22Rv1 (cell line): Measurements from ENCODE around the gene NFATC2.

Experiments used
- CTCF ChIP-seq: fragments of 450-650 bp; IDR thresholded peaks from 2 replicates; pipeline ENCODE4 v1.5.1; 2017; ENCODE audit warnings: mild to moderate bottlenecking
- ZFX ChIP-seq: fragments of 450-650 bp; IDR thresholded peaks from 2 replicates; pipeline ENCODE4 v1.6.1; 2017; ENCODE audit warnings: antibody characterized with exemption, borderline replicate concordance

- no peak for TF ChIP-seq CTCF
- no peak for TF ChIP-seq ZFX
These were observed 55.4 kb downstream of the NFATC2 start for GRCh38 chr20:51487076-51487475.
